ENCODE results near the gene MYOZ2.

DNA sequence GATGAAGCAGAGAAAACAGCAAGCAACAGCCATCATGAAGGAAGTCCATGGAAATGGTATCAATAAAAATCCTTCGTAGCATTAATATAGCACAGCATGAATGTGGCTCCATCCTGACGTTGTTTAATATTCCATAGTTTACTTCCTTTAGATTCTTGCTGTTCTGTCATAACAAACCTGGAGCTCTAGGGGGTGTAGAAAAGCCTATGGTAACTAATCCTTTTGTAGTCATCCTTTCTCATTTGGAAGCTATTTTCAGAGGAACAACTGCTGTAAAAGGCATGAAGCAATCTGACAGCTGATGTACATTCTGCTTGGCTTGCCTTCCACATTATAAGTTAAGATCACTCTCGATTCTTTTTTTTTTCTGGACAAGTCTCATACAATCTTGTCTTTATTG, 914 bp downstream of the MYOZ2 start:
- TF ChIP-seq POLR2A (IDR thresholded peaks at IDR 0.05), result no peak
- TF ChIP-seq, protein P1, sequence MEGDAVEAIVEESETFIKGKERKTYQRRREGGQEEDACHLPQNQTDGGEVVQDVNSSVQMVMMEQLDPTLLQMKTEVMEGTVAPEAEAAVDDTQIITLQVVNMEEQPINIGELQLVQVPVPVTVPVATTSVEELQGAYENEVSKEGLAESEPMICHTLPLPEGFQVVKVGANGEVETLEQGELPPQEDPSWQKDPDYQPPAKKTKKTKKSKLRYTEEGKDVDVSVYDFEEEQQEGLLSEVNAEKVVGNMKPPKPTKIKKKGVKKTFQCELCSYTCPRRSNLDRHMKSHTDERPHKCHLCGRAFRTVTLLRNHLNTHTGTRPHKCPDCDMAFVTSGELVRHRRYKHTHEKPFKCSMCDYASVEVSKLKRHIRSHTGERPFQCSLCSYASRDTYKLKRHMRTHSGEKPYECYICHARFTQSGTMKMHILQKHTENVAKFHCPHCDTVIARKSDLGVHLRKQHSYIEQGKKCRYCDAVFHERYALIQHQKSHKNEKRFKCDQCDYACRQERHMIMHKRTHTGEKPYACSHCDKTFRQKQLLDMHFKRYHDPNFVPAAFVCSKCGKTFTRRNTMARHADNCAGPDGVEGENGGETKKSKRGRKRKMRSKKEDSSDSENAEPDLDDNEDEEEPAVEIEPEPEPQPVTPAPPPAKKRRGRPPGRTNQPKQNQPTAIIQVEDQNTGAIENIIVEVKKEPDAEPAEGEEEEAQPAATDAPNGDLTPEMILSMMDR (IDR thresholded peaks at IDR 0.05), result no peak
- no peak for TF ChIP-seq POLR2AphosphoS5 (IDR thresholded peaks at IDR 0.05)
- TF ChIP-seq EP300 (IDR thresholded peaks at IDR 0.05), result no peak
